Measurements from ENCODE around the gene VAC14.

GRCh38 chr16:70775399-70775798 is 25.6 kb downstream of the VAC14 start:
- TF ChIP-seq, protein P1, sequence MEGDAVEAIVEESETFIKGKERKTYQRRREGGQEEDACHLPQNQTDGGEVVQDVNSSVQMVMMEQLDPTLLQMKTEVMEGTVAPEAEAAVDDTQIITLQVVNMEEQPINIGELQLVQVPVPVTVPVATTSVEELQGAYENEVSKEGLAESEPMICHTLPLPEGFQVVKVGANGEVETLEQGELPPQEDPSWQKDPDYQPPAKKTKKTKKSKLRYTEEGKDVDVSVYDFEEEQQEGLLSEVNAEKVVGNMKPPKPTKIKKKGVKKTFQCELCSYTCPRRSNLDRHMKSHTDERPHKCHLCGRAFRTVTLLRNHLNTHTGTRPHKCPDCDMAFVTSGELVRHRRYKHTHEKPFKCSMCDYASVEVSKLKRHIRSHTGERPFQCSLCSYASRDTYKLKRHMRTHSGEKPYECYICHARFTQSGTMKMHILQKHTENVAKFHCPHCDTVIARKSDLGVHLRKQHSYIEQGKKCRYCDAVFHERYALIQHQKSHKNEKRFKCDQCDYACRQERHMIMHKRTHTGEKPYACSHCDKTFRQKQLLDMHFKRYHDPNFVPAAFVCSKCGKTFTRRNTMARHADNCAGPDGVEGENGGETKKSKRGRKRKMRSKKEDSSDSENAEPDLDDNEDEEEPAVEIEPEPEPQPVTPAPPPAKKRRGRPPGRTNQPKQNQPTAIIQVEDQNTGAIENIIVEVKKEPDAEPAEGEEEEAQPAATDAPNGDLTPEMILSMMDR (IDR thresholded peaks at IDR 0.05): no peak
- TF ChIP-seq POLR2A (IDR thresholded peaks at IDR 0.05): no peak
